Ishikawa (cell line): ENCODE data around the gene PCBP4.
A peak's percentile ranks its signal among the peaks of the same experiment; 100 is the strongest.

Source experiments
- EP300 ChIP-seq: IDR thresholded peaks from 2 replicates; pipeline ENCODE4 v1.6.1; 2012; ENCODE audit warnings: borderline replicate concordance
- TAF1 ChIP-seq: IDR thresholded peaks from 2 replicates; pipeline ENCODE4 v1.6.1; 2012; ENCODE audit warnings: low read depth, mild to moderate bottlenecking
- YY1 ChIP-seq: IDR thresholded peaks from 2 replicates; pipeline ENCODE4 v1.6.1; 2012; ENCODE audit warnings: low read depth

DNA sequence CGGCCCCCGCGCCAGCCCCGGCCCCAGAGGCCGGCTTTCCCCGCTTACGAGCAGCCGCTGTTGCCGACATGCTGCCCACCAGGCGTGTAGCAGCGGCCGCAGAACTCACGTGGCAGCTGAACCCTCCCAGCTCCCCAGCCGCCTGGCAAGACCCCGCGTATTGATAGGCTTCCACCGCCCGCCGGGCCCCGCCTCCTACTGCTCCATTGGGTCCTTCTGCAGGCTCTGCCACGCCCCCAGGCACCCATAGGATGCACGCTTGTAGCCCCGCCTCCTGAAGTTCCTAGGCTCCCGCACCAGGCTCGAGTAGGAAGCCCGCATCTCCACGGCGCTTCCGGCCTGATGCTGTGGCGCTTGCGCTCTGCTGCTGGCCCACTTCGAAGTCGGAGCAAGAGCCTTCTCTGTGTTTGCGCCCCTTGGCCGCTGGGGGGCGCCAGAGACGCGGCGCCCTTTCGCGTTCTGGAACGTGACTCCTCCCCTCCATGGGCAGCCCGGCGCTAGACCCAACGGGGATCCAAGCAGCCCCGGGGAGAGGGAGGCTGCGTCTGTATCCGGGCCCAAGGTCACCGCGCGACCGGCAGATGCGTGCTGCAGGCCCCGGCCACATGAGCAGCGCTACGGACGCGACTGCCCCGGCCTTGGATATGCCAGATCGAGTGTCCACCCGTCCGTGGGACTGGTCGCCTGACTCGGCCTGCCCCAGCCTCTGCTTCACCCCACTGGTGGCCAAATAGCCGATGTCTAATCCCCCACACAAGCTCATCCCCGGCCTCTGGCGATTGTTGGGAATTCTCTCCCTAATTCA, 25.3 kb downstream of the PCBP4 start, which contains the start of the genes PARP3 and RRP9:
- TF ChIP-seq EP300 (no peak; the same call in none of the 2 replicates), YY1 (peak; percentile 67), TAF1 (peak; percentile 58)
